Rectal smooth muscle tissue (tissue), 1 donor: ENCODE results near the gene TMEFF1.

Experiments used
- H3K27ac ChIP-seq: one replicate; pipeline ENCODE4 v1.7.0; 2013; ENCODE audit warnings: low read depth, low read length, inconsistent platforms
- H3K27me3 ChIP-seq: one replicate; pipeline ENCODE4 v1.7.0; 2013; ENCODE audit warnings: low read length; ENCODE audit not compliant: control insufficient read depth, insufficient read depth
- H3K36me3 ChIP-seq: one replicate; pipeline ENCODE4 v1.7.0; 2013; ENCODE audit warnings: low read length; ENCODE audit not compliant: control insufficient read depth, insufficient read depth
- H3K4me1 ChIP-seq: one replicate; pipeline ENCODE4 v1.7.0; 2013; ENCODE audit warnings: low read length; ENCODE audit not compliant: control insufficient read depth, insufficient read depth
- H3K4me3 ChIP-seq: one replicate; pipeline ENCODE4 v1.7.0; 2013; ENCODE audit warnings: low read length
- H3K9ac ChIP-seq: one replicate; pipeline ENCODE4 v1.7.0; 2013; ENCODE audit warnings: low read length

The TMEFF1 gene

DNA sequence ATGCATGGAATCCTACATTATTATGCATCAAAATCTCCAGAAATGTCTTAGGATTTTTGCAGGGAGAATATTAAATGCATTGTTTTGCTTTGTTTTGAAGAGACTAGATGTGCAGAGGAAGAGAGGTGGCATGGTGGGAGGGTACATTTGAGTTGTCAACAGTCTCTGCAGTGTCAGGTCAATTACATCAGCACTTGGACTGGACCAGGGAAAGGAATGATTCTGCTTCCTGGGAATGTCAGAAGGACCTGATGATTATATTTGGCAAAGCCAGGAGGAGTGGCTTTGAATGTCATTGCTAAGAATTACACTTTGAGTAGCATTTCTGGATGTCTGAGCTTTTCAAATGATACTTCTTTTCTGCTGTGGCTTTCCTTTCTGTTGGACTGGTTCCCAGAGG lies 17.5 kb upstream of the TMEFF1 start:
- H3K4me1 ChIP-seq, result no peaks in the 10 kb centered on the region
- peaks cover 2% of the 10 kb centered on the region for H3K36me3 ChIP-seq
- no peak overlapping the region for H3K4me3 ChIP-seq
- H3K27ac ChIP-seq, result no peak overlapping the region
- no peaks in the 10 kb centered on the region for H3K27me3 ChIP-seq
- no peak overlapping the region for H3K9ac ChIP-seq

DNA sequence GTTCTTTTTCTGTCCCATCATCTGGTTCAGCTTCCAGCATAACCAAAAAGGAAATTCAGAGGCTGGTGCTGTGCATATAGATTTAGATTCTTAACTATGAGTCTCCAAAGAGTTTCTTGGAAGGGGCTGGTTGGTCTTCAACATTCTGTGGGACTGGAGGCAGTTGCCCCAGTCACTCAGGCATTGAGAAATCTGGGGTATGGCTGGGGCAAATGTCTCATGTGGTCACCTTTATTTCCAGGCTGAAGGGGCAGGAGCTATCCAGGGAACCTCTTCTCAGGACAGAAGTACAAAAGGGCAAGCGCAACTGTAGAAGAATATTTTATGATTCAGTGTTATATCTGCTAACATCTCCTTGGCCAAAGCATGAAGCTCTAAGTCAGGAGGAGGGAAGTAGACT lies 15.4 kb upstream of the TMEFF1 start:
- no peaks in the 10 kb centered on the region for H3K36me3 ChIP-seq
- no peak overlapping the region for H3K4me3 ChIP-seq
- no peaks in the 10 kb centered on the region for H3K4me1 ChIP-seq
- no peak overlapping the region for H3K9ac ChIP-seq
- H3K27me3 ChIP-seq, result no peaks in the 10 kb centered on the region
- H3K27ac ChIP-seq, result no peak overlapping the region

DNA sequence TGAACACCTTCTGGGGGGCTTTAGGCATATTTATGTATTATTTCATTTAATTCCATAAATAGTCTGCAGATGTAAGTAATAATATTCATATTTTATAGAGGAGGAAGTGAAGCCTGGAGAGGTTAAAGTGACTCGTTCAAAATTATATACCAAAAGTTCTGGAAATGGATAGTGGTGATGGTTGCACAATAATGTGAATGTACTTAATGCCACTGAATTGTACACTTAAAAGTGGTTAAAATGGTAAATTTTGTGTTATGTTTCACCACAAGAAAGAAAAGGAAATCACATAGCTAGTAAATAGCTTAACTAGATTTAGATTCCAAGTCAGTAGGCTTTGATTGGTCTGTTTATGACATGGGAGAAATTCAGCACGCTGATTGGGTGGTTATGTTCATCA lies 13.0 kb upstream of the TMEFF1 start:
- H3K4me1 ChIP-seq, result no peaks in the 10 kb centered on the region
- no peak overlapping the region for H3K9ac ChIP-seq
- no peak overlapping the region for H3K4me3 ChIP-seq
- H3K27ac ChIP-seq, result no peak overlapping the region
- H3K36me3 ChIP-seq, result no peaks in the 10 kb centered on the region
- H3K27me3 ChIP-seq, result no peaks in the 10 kb centered on the region

DNA sequence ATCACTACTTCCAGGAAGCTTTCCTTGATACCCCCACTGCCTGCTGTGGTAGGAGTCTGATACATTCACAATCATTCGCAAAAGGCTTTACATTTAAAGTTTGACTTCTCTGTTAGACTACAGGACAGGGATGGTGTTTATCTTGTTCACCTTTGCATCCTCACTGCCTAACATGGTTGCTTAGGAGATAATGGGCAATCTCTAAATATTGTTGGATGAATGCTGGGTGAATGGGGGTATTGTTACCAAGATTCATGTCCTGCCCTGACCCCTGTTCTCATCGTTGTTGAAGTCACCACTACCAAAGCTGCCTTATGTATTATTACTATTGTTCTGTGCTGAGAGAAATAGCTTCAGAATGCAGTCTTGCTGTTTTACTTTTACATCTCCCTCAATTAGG lies 7.7 kb upstream of the TMEFF1 start:
- Histone ChIP-seq H3K4me1 (no peaks in the 10 kb centered on the region), H3K36me3 (no peaks in the 10 kb centered on the region), H3K4me3 (no peak overlapping the region), H3K27me3 (no peaks in the 10 kb centered on the region), H3K9ac (no peak overlapping the region), H3K27ac (no peak overlapping the region)

DNA sequence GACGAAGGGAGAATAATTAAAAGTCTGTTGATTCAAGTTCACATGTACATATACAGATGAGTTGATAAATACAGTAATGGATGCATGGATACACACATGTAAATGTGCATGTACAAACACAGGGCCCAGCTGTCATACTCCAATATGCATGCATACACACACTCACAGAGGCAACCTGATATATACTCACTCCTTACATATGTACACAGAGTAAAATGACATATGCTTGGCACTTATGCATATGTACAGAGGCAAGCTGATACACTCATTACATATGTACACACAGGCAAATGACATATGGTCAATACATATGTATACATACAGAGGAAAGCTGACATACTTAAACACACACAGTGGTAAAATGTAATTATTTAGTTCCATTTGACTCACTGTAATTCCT lies 7.2 kb upstream of the TMEFF1 start:
- no peak overlapping the region for H3K4me3 ChIP-seq
- no peaks in the 10 kb centered on the region for H3K36me3 ChIP-seq
- no peaks in the 10 kb centered on the region for H3K4me1 ChIP-seq
- no peak overlapping the region for H3K27ac ChIP-seq
- no peak overlapping the region for H3K9ac ChIP-seq
- H3K27me3 ChIP-seq, result no peaks in the 10 kb centered on the region

DNA sequence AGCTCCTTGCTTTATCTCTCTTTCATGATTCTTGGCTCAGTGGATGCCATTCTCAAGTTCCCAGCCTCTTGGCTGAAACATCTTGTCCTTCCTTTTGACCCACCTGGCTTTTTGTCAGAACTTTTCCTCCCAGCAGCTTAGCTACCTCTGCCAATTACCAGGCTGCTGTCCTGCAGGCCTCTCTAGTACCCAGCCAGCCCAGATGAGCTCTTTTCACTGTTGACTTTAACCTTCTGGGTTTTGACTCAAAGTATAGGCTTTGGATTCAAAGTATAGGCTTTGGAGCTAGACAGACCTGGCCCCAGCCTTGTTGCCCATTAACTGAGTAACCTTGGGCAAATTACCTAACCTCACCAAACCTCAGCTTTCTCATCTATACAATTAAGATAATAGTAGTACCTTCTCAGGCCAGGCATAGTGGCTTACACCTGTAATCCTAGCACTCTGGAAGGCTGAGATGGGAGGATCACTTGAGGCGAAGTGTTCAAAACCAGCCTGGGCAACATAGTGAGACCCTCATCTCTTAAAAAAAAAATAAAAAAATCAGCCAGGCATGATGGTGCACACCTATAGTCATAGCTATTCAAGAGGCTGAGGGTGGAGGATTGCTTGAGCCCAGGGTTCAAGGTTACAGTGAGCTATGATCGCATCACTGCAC lies 6.6 kb upstream of the TMEFF1 start:
- no peaks in the 10 kb centered on the region for H3K27me3 ChIP-seq
- no peaks in the 10 kb centered on the region for H3K4me1 ChIP-seq
- H3K27ac ChIP-seq, result no peak overlapping the region
- H3K36me3 ChIP-seq, result no peaks in the 10 kb centered on the region
- H3K4me3 ChIP-seq, result no peak overlapping the region
- no peak overlapping the region for H3K9ac ChIP-seq

DNA sequence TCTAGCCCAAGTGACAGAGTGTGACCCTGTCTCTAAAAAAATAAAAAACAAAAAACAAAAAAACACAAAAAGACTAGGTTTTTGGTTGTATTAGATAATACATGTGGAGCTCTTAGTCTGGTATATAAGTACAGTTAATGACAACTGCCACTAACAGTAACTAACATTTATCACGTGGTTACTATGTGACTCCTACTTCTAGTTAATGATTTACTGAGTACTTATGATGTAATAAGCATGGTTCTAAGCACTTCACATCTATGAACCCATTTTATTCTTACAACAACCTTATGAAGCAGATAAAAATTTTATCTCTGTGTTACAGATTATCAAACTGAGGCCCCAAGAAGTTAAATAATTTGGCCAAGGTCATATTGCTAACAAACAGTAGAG lies 6.1 kb upstream of the TMEFF1 start:
- Histone ChIP-seq H3K4me3 (no peak overlapping the region), H3K4me1 (no peaks in the 10 kb centered on the region), H3K27ac (no peak overlapping the region), H3K36me3 (no peaks in the 10 kb centered on the region), H3K27me3 (no peaks in the 10 kb centered on the region), H3K9ac (no peak overlapping the region)

DNA sequence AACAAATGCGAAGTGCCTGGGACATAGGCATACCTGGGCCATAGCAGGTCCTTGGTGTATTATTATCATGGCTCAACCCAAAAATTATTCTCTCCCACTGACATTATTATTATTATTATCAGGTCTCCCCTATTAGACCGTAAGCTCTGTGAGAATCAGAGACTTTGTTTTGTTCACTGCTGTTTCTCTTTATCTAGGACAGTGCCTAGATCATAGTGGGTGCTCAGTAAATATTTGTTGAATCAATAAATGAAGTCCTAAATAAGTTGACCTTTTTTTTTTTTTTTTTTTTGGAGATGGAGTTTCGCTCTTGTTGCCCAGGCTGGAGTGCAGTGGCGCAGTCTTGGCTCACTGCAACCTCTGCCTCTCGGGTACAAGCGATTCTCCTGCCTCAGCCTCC lies 4.9 kb upstream of the TMEFF1 start:
- H3K9ac ChIP-seq, result no peak overlapping the region
- no peaks in the 10 kb centered on the region for H3K36me3 ChIP-seq
- H3K27ac ChIP-seq, result no peak overlapping the region
- H3K4me3 ChIP-seq, result no peak overlapping the region
- H3K27me3 ChIP-seq, result no peaks in the 10 kb centered on the region
- H3K4me1 ChIP-seq, result no peaks in the 10 kb centered on the region

DNA sequence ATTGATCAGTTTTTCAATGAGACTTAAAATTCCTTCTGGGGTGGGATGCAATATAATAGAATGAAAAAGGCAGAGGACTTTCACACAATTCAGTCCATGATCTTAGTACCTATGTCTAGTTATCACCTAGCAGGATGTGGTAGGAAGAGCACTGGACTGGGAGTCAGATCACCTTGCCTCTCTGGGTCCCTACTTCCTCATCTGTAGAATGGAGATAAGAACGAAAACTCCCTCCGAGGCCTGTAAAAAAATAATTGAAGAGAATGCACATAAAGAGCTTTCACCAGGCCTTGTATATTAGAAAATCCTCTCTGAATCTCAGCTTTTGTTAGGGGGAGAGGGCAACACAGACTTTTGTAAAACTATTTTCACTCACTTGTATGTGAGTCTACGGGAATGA lies 681 bp upstream of the TMEFF1 start:
- no peaks in the 10 kb centered on the region for H3K4me1 ChIP-seq
- H3K4me3 ChIP-seq, result no peak overlapping the region
- H3K9ac ChIP-seq, result no peak overlapping the region
- H3K27ac ChIP-seq, result no peak overlapping the region
- peaks cover 6% of the 10 kb centered on the region for H3K27me3 ChIP-seq
- H3K36me3 ChIP-seq, result no peaks in the 10 kb centered on the region

DNA sequence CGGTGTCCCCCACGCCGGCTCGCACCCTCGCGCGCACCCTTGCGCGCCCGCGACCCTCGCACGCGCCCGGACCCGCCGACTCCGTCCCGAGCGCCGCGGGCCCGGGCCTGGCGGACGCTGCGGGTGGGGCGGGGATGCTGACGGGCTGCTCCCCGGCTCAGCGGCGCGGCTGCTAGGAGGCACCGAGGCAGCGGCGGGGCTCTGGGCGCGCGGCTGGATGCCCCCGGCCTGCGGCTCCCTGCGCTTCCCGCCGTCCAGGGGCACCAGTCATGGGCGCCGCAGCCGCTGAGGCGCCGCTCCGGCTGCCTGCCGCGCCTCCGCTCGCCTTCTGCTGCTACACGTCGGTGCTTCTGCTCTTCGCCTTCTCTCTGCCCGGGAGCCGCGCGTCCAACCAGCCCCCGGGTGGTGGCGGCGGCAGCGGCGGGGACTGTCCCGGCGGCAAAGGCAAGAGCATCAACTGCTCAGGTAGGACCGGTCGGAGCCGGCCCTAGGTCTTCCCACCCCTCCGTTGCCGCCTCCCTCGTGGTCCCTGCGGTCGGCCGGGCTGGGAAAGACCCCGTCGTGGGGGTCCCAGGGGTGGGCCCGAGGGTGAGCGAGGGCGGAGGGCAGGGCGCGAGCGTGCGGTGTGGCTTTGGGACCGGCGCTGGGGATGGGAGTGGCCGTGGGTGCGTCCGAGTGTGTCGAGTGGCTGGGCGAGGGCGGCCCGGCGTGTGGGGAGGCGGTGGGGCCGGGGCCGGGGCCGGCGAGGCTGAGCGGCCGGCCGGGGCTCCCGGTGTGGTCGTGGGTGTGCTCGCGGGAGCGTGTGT lies 530 bp downstream of the TMEFF1 start:
- Histone ChIP-seq H3K36me3 (no peaks in the 10 kb centered on the region), H3K4me1 (no peaks in the 10 kb centered on the region), H3K9ac (no peak overlapping the region), H3K27ac (no peak overlapping the region), H3K27me3 (peaks cover 6% of the 10 kb centered on the region), H3K4me3 (peak overlapping the region; percentile 64)

DNA sequence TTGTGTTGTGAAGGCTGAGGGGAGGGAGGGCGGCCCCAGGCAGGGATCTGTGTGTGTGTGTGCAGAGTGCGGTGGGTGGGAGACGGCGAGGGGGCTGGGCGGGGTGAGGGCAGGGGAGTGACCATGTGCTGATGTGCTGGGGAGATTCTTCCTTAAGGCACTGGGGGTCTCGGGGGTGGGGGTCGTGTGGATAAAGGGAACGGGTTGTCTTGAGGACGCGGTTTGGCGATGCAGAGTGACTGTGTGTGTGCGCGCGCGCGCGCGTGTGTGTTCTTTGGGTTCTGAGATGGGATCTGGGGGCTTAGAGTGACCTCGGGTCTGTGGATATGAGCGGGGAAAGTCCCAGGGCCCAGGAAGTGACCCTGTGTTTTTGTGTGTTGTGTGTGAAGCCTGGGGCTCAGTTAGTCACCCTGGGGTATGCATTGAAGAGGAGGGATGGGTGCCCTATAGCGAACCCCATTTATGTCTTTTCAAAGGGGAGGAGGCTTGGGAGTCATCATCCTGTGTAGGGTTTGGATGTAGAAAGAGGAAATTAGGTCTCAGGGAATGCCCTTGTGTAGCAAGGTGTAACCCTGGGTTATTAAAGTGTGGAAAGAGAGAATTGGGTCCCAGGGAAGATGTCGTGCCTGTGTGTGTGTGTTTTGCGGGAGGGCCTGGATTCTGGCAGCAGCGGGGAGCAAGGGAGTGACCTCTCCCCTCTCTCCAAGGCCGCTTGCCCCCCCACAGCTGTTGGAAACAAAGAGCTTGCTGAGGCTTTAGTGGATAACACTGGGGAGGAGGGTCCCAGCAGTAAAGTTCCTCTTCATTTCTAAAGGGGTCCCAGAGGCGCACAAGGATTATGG lies 1.4 kb downstream of the TMEFF1 start:
- Histone ChIP-seq H3K36me3 (no peaks in the 10 kb centered on the region), H3K4me3 (no peak overlapping the region), H3K4me1 (no peaks in the 10 kb centered on the region), H3K27ac (no peak overlapping the region), H3K27me3 (peaks cover 6% of the 10 kb centered on the region), H3K9ac (no peak overlapping the region)

DNA sequence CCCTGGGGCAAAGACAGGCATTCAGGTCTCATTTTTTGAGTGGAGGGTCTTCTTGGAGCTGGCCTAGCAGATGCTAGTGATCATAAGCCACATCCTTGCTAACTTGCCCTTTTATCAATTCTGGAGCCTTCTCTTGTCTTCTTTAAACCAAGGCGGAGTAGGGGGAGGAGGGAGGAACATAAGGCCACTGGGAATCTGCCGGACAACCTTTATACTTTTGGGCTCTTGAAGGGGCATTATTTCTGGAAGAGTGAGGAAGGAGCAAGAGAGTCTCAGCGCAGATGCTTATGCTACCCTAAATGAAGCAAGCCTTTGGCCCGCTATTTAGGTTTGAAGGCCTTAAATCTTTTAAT lies 2.0 kb downstream of the TMEFF1 start:
- H3K9ac ChIP-seq, result no peak overlapping the region
- H3K36me3 ChIP-seq, result no peaks in the 10 kb centered on the region
- no peaks in the 10 kb centered on the region for H3K4me1 ChIP-seq
- peaks cover 6% of the 10 kb centered on the region for H3K27me3 ChIP-seq
- H3K4me3 ChIP-seq, result no peak overlapping the region
- no peak overlapping the region for H3K27ac ChIP-seq
